ENCODE results near the gene ENDOU. TPM values are rescaled to one million over a fixed set of nuclear protein-coding genes. Genes with fewer than 3 reads are reported as not detected.

Gene ENDOU
- total RNA-seq, 1 donor from 2014 or later: not detected

DNA sequence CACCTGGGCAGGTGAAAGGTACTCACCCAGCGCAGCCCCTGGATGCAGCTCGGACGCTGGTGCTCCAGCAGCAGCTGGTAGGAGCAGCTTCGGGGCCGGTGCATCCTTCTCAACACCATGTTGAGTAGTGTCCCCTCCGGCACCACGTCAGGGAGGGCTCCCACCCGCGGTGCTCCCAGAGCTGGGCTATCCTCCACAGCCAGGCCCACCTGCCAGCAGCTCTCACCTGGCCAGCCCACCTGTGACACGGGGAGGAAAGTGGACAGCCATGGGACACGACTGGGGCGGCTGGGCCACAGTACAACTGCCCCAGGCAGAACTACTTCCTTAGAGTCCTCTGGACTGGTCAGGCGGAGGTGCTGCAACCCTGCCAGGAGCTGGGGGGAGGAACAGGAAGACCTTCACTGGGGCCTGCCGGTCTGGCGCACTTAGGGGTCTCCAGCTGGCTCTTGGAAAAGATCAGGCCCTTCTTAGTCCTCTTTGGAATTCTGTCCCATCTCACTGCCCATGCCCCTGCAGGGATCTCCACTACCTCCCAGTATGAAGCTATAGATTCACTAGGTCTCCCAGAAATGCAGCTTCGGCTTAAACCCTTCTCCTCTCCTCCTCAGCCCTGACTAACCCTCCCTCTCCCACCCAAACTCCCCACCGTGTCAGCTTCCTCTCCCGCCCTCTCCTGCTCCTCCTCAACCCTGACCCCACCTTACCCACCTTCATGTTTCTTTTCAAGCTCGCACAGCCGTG, 32.7 kb upstream of the ENDOU start:
- DNase-seq (ENCODE audit: low spot score): no peak

DNA sequence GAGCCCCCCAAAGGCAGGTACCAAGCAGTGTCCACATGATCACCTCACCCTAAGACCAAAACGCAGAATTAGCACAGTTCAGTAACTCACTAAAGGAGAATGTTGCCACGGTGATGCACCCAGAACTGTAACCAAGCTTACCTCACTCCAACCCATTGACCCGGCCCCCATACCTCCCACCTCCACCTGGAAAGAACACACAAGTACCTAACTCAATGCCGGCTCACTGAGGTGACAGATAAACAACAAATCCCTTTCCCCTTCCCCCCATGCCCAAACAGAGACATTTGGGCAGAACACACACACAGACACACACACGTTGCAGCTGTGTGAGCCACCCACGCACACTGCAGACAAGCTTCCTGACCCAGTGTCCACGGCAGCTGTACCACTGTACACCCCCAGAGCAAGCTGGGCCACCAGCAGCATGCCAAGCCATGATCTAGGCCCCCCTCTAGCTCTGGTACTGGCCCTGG, 32.1 kb upstream of the ENDOU start:
- no peak for DNase-seq (ENCODE audit: low spot score)

DNA sequence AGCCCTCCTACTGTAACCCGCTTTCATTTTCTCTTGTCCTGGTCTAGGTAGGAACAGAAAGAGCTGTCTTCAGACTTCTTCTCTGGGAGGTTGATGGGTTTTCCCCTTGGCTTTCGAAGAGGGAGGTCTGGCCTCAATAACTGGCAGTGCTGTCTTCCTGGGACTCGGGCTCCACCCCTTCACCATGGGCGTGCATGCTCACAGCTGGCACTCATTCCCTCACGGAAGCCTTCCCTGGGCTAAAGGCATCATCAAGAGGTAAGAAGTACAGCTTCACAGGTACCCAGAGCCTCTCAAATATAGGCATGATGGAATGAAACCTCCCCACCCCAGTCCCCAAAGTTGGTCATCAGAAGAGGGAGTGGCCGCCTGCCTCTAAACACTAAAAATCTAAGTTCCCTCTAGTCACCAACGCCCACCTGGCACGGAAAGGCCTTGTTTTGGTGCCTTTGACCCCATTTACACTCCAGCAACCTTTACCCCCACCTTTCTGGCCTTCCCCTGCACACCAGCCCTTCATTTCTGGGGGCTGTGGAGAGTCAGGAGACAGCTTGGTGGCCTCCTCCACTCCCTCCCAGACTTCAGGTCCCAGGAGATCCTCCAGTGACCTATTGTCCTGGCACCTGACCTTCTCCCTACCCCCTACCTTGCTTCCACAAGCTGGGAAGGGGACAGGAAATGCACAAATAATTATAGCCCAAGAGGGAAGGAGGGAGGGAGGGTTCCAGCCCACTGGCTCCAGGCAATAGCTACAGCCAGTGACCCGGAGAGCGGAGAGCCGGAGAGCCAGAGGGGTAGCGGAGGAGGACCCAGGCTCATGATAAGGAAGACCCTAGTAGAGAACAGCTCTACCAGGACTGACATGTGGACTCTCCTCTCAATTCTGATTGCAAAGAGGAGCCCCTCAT, 30.6 kb upstream of the ENDOU start:
- peak; percentile 58 for DNase-seq (ENCODE audit: low spot score)

DNA sequence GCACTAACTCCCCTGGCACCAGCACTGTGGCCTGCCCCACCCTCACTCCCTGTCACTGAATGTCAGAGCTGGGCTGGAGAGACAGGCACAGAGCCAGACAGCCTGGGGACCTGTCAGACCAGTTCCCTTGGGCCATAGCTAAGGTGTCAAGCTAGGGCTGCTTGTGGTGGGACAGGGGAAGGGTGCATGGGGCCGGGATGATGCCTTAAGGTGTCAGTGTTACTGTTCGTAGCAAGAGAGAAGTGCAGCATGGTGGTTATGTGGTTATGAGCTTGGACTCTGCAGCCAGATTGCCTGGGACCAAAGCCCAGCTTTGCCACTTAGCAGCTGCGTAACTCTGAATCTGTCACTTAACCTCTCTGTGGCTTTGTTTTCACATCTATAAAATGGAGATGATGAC, 29.6 kb upstream of the ENDOU start:
- DNase-seq (ENCODE audit: low spot score): peak; percentile 82

DNA sequence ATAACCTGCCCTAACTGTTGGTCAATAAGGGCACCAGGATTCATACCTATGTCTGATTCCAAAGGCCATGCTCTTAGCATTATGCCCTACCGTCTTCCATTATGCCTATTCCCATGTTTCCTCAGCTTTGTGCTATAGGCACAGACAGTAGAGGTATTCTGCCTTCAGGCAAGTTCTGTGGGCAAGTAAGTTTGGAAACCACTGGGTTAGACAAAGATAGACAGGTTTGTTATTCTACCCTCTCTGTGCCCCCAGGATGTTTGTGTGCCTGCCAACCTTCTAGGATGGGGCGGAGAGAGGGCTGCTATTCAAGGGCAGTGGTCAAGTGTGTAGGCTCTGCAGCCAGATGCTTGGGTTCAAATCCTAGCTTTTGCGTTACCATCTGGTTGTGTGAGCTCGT, 28.8 kb upstream of the ENDOU start:
- no peak for DNase-seq (ENCODE audit: low spot score)

DNA sequence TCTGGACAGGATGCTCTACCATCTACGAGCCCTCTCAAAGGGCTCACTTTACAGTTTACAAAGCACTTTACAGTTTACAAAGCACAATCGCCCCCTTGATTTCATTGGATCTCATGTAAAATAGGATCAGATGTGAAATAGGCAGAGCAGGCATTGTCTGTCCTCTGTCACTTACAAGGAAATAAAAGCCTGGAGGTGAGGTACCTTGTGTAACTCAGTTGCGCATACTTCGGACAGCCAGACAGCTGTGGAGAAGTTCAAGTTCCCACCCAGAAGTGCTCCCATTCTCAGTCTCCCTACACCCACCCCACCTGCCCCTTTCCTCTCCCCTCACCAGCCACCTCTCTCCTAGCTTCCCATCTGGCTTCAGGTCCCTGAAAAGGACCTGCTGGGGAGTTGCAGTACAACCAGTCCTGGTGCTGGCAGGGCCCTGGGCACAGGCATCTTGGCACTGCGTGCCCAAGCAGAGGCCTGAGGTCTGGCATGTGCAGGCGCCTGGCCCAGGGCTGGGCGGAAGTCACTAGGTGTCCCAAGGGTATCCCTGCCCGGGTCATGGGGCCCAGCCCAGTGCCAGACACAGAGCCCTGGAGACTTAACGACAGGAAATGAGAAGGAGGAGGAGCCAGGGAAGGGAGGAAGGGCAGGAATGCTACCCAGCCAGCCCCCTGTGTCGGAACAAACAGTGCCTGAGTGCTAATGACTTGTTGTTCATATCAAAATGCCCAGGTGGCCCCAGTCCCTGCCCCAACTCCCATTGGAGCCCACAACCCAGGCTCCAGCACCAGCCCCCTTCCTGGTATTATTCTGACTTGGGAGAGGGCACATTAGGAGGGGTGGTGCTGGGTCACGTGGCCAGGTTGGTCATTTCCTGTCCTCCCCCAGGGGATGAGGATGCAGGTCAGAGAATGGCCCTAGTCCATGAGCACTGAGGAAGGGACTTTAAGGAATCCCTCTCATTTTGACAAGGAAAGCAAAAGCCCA, 28.0 kb upstream of the ENDOU start:
- DNase-seq (ENCODE audit: low spot score): peak; percentile 47

DNA sequence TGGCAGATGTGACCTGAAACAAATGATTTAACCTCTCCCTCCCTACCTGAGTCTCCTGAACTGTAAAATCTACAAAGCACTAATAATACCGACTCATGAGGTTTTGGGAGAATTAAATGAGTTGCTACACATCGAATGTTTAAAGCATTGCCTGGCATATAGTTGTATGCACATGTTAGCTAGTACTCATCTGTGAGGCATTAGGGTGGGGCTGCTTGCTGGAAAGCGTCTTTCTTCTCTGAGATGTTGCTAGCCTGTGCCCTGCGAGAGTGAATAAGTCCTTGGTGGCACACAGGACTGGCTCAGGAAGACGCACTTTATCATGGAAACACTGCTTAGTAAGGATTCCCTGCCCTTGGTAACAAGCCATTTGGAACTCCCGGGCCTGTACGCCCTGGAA, 27.3 kb upstream of the ENDOU start:
- no peak for DNase-seq (ENCODE audit: low spot score)

DNA sequence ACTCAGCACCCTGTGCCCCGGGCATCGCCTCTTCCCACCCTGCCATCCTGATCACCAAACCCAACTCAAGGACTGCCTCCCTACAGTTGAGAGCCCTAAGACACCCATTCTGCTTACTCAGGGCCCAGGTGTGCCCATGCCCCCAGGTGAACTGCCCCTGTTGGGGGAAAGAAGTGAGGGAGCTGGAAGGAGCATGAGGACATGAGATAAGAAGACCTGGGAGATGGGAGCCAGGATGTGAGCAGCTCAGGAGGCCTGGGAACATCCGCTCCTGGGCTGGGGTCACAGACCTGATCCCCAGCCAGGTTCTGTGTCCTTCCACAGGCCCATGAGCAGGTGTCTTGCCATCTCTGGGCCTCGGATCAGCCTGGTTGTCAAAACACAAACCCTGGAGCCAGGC, 26.8 kb upstream of the ENDOU start:
- no peak for DNase-seq (ENCODE audit: low spot score)

DNA sequence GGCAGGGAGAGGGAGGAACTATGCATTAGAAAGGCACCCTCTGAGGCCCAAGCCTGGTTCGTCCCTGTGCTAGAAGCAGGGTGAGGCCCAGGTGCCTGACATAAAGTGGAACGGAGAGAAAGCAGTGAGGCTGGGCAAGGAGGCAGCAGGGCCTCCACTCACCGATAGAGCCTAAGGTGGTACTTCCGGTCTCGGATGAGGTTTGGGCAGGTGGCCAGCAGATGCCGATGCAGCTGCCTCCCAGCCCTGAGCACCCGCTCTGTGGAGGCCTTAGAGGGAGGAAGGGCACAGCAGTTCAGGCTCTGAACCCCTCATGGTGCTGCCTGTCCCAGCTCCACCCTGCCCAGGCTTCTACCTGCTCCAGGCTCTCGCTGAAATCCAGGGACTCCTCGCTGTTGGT, 26.3 kb upstream of the ENDOU start:
- no peak for DNase-seq (ENCODE audit: low spot score)

DNA sequence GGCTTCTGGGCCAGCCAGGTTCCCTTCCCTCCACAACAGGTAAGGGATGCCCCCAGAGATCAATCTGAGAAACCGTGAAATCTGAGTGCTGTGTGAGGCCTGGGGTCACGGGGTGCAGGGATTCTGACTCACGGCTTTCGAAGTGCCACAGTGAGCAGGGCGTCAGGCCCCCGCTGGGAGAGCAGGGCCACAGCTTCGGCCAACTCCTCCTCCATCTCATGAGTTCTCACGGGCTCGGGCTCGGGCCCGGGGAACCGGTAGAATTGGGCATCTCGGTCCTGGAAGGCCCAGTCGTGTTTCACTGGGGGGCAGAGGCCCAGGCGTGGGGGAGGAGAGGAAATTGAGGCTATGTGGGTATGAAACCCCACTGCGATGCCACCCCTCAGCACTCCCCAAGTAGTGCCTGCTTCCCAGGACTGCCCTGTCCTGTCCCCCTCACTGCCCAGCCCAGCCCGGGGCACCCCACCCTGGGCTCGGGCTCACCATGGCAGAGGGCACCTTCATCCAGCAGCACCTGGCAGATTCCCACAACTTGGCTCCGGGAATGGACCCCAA, 25.7 kb upstream of the ENDOU start:
- DNase-seq (ENCODE audit: low spot score): no peak

DNA sequence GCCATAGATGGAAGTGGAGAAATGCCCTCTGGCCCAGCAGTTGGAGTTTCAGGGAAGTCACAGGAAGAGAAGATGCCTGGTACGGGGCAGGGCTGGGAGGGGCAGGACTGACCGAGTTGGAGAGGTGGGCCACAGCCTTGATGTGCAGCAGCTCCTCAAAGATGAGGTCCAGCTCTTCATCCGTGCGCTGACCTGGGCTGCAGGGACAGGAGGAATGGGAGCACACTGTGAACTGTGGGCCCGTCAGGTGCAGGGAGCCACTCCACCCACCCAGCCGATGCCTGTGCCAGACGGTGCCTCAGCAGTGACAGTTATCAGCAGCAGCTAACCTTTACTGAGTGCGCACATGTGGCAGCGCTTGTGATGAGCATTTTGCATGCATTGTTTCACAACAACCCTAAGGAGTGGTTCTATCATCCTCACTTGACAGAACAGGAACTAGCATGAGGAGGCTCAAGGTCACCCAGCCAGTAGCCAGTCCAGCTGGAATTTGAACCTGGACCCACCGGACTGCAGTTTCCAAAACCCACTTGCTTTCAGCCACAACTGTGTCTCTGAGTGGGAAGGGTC, 25.0 kb upstream of the ENDOU start:
- DNase-seq (ENCODE audit: low spot score): no peak

DNA sequence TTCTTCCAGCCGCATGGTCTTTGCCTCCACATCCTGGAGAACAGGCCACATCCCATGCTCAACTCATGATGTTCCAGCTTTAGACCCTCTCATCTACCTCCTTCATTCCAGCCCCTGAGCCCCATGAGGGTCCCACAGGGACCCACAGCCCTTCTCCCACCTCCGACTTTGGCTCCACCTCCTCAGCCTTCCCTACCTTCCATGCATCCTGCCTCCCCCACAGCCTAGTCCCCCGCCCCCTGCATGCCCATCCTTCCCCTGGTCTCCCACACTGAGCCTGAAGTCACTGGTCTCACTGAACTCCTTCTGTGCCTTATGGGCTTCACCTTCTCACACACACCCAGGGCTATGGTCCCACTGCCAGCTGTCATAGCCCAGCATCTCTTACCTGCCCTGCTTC, 23.6 kb upstream of the ENDOU start:
- no peak for DNase-seq (ENCODE audit: low spot score)

DNA sequence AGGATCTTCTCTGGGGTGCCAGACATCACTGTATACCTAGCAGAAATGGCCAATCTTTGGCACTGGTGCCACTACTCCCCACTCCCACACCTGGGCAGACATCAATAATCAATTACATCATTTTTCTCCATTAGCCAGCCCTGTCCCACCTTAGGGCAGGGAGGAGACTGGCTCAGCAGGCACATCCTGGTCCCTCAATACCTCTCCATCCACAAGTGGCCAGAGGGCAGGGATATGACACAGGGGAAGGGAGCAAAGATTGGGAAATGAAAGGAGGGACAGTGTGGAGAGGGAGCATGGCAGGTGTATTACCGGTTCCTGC, 23.2 kb upstream of the ENDOU start:
- DNase-seq (ENCODE audit: low spot score): no peak

DNA sequence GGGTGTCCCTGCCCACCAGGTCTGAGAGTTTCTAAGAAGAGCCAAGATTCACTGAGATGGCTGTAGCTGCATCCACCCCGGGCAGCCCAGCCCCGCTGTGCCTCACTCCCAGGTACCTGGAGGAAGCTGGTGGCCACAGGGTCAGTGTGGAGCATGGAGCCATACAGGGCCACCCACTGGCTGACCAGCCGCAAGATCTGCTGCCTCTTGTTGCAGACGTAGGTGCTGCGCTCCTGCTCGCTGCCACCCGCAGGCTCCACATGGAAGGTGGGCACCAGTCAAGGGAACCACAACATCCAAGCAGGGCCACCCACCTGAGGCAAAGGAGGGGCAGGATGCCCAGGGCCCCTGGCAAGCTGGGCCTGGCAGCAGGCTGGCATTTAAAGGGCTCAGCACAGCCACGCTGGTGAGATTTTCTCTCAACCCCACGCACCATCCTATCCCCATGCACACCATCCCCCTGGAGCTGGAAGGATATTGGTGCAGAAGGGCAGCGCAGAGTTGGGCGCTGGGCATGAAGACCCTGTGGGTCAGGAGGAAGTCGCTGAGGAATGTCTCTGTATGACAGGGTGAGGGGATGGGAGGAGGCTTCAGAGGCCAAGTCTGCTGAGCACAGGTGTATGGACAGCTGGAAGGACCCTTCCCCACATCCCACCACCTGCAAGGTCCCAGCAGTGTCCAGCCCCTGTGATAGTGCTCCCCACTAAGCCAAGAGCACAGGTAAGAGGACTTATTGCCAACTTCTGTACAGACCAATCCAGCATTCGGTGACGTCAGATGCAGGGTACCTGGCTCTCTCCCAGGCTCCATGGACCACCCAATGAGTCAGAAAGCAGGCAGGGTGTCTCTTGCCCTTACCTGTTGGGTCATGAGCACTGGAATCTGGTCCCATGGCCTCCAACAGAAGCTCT, 22.6 kb upstream of the ENDOU start:
- DNase-seq (ENCODE audit: low spot score): no peak

DNA sequence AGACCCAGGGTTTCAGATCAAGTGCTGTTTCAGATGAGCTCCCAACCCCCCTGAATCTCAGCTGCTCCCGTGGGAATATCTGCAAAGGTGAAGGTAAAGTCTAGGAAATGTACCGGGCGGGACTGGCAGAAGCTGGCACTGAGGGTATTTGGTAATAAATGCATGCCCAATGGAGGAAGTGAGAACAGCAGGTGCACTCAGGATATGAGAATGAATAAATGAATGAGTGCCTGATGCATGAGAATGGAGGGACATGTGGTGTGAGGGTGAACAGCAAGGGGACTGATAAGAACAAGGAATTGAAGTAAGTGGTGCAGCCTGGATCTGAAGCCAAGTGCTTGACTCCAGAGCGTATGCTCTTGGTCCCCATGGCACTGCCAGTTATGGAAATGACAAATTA, 21.8 kb upstream of the ENDOU start:
- DNase-seq (ENCODE audit: low spot score): no peak

DNA sequence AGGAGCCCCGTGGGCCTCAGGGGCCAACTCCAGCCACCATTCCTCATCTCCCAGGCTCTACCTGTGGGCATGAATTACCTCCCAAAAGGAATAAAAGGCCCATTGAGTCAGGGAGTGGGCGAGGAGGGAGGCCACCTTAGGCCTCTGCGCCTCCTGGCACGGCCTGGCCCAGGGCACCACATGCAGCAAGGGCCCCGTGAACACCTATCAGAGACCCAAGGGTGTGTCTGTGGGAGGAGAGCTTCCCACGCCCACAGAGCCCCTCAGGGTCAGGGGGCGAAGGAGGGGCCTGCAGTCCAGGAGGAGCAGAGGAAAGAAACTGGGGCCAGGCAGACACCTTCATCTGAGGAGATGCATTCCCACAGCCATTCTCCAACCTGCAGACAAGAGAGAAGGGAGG, 21.2 kb upstream of the ENDOU start:
- no peak for DNase-seq (ENCODE audit: low spot score)

DNA sequence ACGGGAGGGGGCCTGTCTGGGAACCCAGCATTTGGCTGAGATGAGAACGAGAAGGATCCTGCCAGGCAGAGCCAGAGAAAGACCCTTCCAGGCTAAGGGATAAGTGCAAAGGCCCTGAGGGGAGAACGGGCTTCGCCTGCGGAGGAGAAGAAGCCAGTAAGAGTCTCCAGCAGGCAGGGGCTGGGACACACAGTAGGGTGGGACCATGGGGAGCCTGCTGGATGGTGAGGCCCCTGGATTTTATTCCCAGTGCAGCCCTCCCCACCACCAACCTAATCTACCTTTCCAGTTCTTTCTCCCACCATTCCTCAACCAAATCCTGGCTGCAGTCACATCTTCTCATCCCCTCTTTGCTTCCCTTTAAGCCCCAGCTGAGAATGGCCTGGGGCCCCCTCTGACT, 20.8 kb upstream of the ENDOU start:
- no peak for DNase-seq (ENCODE audit: low spot score)

DNA sequence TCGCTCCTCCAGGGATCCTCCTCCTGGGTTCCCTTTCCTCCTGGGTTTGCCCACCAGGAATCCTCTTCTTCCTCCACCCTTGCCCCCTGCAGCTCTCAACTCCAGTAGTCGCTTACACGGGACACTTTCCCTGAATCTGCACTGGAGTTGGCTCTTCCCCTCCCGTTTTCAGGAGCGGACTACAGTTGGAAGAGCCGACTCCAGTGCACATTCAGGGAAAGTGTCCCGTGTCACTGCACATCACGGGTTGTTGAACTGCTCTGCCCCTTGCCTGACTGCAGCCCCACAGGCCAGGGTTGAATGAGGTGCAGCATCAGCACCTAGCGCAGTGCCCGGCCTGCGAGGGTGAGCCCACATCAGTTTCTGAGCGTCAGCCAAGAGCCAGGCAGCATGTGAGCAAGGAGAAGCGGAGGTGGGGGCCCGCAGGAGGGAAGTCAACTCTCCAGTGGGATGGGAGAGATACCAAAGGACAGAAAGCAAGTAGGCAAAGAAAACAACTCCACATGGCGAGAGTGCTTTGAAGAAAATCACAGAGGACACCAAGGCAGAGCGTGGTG, 20.3 kb upstream of the ENDOU start:
- DNase-seq (ENCODE audit: low spot score): no peak

DNA sequence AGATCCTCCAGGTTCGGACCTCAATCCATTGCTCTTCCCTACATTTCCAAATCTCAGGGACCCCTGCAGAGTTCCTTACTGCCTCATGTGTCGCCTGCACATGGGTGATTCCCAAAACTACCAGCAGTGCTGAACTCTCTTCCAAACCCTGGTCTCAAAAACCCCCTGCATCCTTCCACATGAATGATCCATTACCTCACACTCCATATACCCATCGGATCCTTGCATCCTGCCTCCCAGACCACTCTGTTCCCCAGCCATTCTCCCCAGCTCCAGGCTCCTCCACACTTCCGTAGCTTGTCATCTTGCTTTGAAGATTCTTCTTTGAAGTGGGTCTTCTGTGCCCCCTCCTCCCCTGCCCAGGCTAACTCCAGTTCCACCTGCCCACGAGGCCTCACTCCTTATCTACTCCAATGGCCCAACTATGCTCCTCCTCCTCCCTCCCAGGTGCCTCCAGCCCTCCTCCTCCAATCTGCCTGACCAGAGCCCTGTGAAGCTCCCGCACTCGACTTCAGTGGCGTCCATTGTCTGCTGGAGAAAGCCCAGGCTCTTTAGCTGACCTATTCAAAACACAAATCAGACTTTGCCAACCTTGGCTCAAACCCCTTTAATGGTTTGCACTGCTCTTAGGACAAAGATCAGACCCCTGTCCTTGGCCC, 19.6 kb upstream of the ENDOU start:
- no peak for DNase-seq (ENCODE audit: low spot score)
